Measurements from ENCODE around the gene HSPE1. TPM values are rescaled to one million over a fixed set of nuclear protein-coding genes. Genes with fewer than 3 reads are reported as not detected.
"Not testable (repeated sequence)": the region's sequence is repeated elsewhere in the genome, so short reads cannot be mapped to it uniquely, and the experiment has no call there.

The HSPE1 gene
- total and polyA plus RNA-seq, 4 donors, result 46.1 to 113 (median 54.9) TPM

DNA sequence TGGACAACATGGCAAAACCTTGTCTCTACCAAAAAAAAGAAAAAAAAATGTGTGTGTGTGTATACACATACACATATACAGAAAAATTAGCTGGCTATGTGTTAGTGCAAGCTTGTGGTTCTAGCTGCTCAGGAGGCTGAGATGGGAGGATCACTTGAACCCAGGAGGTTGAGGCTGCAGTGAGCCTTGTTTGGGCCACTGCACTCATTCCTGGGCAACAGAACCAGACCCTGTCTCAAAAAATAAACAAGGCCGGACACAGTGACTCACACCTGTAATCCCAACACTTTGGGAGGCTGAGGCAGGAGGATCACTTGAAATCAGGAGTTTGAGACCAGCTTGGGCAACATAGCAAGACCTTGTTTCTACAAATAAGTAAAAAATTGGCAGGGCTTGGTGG is 44.8 kb upstream of the HSPE1 start:
- H3K27ac ChIP-seq (ENCODE audit: low read depth in 1 of 2, low read length in 2 of 2), result no peak overlapping the region
- no peak for ATAC-seq (ENCODE audit: low FRiP score)
- H3K36me3 ChIP-seq (ENCODE audit: control insufficient read depth in 1 of 2, insufficient read depth in 2 of 2, low read length in 1 of 2), result peaks cover 0 to 4% of the 10 kb centered on the region in 2 donors
- H3K4me1 ChIP-seq (ENCODE audit: control insufficient read depth in 1 of 2, insufficient read depth in 2 of 2, low read length in 2 of 2), result no peaks in the 10 kb centered on the region
- intact Hi-C loops (cut with DNase I), result loop anchor here (5.0 to 10.0 kb wide), 2 partner anchors 42 to 249 kb away; partner anchors contain the start of genes HSPD1 (in 1 of the 2) and MARS2 (in 1 of the 2)
- H3K9me3 ChIP-seq (ENCODE audit: control insufficient read depth, low read length), result no peaks in the 10 kb centered on the region
- H3K4me3 ChIP-seq (ENCODE audit: low read length in 2 of 2), result no peak overlapping the region
- no peaks in the 10 kb centered on the region for H3K27me3 ChIP-seq (ENCODE audit: control insufficient read depth in 1 of 2, insufficient read depth in 2 of 2, low read length in 1 of 2)
- 91 to 97% methylated on average over 1 of the region's 1 CpG for WGBS, 2 donors
- no peak for DNase-seq

DNA sequence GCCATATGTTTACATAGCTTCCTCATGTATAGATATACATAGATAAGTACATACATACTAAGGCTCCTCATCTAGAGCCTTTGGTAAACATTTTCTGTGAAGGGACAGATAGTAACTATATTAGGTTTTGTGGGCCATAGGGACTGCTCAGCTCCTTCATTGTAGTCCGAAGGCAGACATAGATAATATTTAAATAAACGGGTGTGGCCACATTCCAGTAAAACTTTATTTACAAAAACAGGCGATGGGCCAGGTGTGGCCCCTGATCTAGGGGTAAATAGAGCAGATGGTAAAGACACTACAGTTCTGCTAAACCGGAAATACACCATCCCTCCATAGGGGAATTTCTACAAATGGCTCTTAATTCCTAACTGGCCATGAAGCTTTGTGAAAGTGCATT is 39.5 kb upstream of the HSPE1 start:
- H3K36me3 ChIP-seq (ENCODE audit: control insufficient read depth in 1 of 2, insufficient read depth in 2 of 2, low read length in 1 of 2), result peaks cover 0 to 6% of the 10 kb centered on the region in 2 donors
- H3K27ac ChIP-seq (ENCODE audit: low read depth in 1 of 2, low read length in 2 of 2), result no peak overlapping the region
- no peaks in the 10 kb centered on the region for H3K9me3 ChIP-seq (ENCODE audit: control insufficient read depth, low read length)
- no peak overlapping the region for H3K4me3 ChIP-seq (ENCODE audit: low read length in 2 of 2)
- H3K4me1 ChIP-seq (ENCODE audit: control insufficient read depth in 1 of 2, insufficient read depth in 2 of 2, low read length in 2 of 2), result no peaks in the 10 kb centered on the region
- intact Hi-C loops (cut with DNase I), result no loop called here
- no peaks in the 10 kb centered on the region for H3K27me3 ChIP-seq (ENCODE audit: control insufficient read depth in 1 of 2, insufficient read depth in 2 of 2, low read length in 1 of 2)
- WGBS, 2 donors, result 89 to 90% methylated on average over 4 of the region's 4 CpGs
- ATAC-seq (ENCODE audit: low FRiP score), result no peak
- DNase-seq, result no peak

DNA sequence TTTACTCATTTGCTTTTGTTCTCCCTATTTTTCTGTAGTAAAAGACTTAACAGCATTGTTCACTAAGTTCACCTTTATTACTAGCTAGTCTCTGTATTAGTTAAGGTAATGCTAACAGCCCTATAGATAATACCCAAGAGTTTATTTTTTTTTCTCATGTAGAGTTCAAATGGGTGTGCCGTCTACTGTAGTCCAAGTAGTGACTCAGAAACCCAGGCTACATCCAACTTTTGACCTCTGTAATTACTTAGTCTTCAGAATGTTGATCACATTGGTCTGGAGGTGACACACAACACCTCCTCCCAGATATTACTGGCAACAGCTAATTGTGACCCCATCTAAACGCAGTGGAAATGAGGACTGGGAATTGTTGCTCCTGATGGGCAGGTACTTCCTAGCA is 39.1 kb upstream of the HSPE1 start:
- no peak overlapping the region for H3K27ac ChIP-seq (ENCODE audit: low read depth in 1 of 2, low read length in 2 of 2)
- intact Hi-C loops (cut with DNase I), result no loop called here
- no peak for ATAC-seq (ENCODE audit: low FRiP score)

DNA sequence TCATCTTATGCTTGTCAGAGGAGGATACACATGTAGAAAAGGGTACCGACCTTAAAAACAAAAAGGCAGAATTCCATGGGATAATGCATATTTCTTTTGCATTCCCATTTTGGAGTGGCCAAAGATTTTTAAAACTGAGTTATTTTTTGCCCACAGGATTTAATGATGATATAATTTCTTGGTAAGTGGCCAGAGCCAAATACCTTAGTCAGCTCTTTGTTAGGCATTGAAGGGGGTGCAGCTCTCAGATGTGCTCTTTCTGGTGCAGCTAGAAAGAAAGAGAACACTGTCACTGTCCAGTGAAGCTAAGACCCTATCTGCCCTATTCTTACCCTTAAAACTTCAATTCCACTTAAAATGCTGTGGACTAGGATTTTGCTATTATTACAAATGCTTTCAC is 36.0 kb upstream of the HSPE1 start:
- H3K36me3 ChIP-seq (ENCODE audit: control insufficient read depth in 1 of 2, insufficient read depth in 2 of 2, low read length in 1 of 2), result peaks cover 0 to 4% of the 10 kb centered on the region in 2 donors
- no peaks in the 10 kb centered on the region for H3K27me3 ChIP-seq (ENCODE audit: control insufficient read depth in 1 of 2, insufficient read depth in 2 of 2, low read length in 1 of 2)
- H3K4me1 ChIP-seq (ENCODE audit: control insufficient read depth in 1 of 2, insufficient read depth in 2 of 2, low read length in 2 of 2), result no peaks in the 10 kb centered on the region
- H3K27ac ChIP-seq (ENCODE audit: low read depth in 1 of 2, low read length in 2 of 2), result no peak overlapping the region
- no peak overlapping the region for H3K4me3 ChIP-seq (ENCODE audit: low read length in 2 of 2)
- no peak for DNase-seq
- no peaks in the 10 kb centered on the region for H3K9me3 ChIP-seq (ENCODE audit: control insufficient read depth, low read length)
- ATAC-seq (ENCODE audit: low FRiP score), result no peak
- intact Hi-C loops (cut with DNase I), result no loop called here
- 12 to 27% methylated on average over 1 of the region's 1 CpG for WGBS, 2 donors

More for the DNA sequence above, 39.1 kb upstream of the HSPE1 start:
- Histone ChIP-seq H3K4me3 (ENCODE audit: low read length in 2 of 2) (no peak overlapping the region), H3K9me3 (ENCODE audit: control insufficient read depth, low read length) (no peaks in the 10 kb centered on the region), H3K27me3 (ENCODE audit: control insufficient read depth in 1 of 2, insufficient read depth in 2 of 2, low read length in 1 of 2) (no peaks in the 10 kb centered on the region), H3K4me1 (ENCODE audit: control insufficient read depth in 1 of 2, insufficient read depth in 2 of 2, low read length in 2 of 2) (no peaks in the 10 kb centered on the region), H3K36me3 (ENCODE audit: control insufficient read depth in 1 of 2, insufficient read depth in 2 of 2, low read length in 1 of 2) (peaks cover 0 to 6% of the 10 kb centered on the region in 2 donors)
- DNase-seq, result no peak
- 81 to 84% methylated on average over 2 of the region's 2 CpGs for WGBS, 2 donors

DNA sequence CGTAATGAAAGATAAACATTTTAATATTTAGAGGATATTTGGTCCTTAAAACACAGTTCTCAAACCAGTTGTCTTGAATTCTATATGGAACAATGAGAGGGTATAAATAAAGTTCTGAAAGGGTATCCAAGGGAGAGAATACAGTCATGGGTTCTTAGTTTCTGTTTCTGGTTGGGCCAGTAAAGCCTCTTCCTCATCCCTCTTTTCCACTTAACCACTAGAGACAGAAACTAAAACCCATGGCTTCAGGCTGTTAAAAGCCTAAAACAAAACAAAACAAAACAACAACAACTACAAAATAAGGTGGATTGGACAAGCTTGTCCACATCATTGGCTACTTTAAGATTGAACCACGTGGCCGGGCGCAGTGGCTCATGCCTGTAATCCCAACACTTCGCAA is 28.0 kb upstream of the HSPE1 start:
- Histone ChIP-seq H3K9me3 (ENCODE audit: control insufficient read depth, low read length) (no peaks in the 10 kb centered on the region), H3K4me3 (ENCODE audit: low read length in 2 of 2) (no peak overlapping the region), H3K27me3 (ENCODE audit: control insufficient read depth in 1 of 2, insufficient read depth in 2 of 2, low read length in 1 of 2) (no peaks in the 10 kb centered on the region), H3K4me1 (ENCODE audit: control insufficient read depth in 1 of 2, insufficient read depth in 2 of 2, low read length in 2 of 2) (no peaks in the 10 kb centered on the region), H3K27ac (ENCODE audit: low read depth in 1 of 2, low read length in 2 of 2) (no peak overlapping the region), H3K36me3 (ENCODE audit: control insufficient read depth in 1 of 2, insufficient read depth in 2 of 2, low read length in 1 of 2) (no peaks in the 10 kb centered on the region)
- no peak for DNase-seq
- WGBS, 2 donors, result 95 to 96% methylated on average over 5 of the region's 5 CpGs
- ATAC-seq (ENCODE audit: low FRiP score), result no peak
- intact Hi-C loops (cut with DNase I), result loop anchor here in 1 of 2 donors (10.0 kb wide), 1 partner anchor 57 kb away; no protein-coding TSS in a partner anchor

DNA sequence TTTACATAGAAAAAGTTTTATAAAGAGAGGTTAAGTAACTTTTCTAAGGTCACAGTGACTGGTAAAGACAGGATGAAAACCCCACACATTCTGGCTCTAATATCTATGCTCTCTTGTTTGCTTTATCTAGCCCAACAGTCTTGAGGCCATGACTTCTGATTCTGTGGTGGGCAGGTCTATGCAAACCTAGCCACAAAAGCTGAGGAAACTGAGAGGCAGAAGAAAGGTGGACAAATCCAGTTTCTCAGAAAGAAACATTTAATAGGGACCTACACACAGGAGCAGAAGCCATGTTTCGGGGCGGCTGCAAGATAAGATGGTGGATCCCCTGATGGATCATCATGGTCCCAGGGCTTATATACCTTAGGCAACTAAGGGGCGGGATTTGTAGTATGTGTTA is 22.4 kb upstream of the HSPE1 start:
- no peak for DNase-seq
- H3K4me3 ChIP-seq (ENCODE audit: low read length in 2 of 2), result no peak overlapping the region
- intact Hi-C loops (cut with DNase I), result loop anchor here in 1 of 2 donors (10.0 kb wide), 1 partner anchor 63 kb away; no protein-coding TSS in a partner anchor
- WGBS, 2 donors, result 97% methylated on average over 3 of the region's 3 CpGs
- no peaks in the 10 kb centered on the region for H3K9me3 ChIP-seq (ENCODE audit: control insufficient read depth, low read length)
- H3K4me1 ChIP-seq (ENCODE audit: control insufficient read depth in 1 of 2, insufficient read depth in 2 of 2, low read length in 2 of 2), result no peaks in the 10 kb centered on the region
- H3K36me3 ChIP-seq (ENCODE audit: control insufficient read depth in 1 of 2, insufficient read depth in 2 of 2, low read length in 1 of 2), result no peaks in the 10 kb centered on the region
- ATAC-seq (ENCODE audit: low FRiP score), result no peak
- no peaks in the 10 kb centered on the region for H3K27me3 ChIP-seq (ENCODE audit: control insufficient read depth in 1 of 2, insufficient read depth in 2 of 2, low read length in 1 of 2)
- H3K27ac ChIP-seq (ENCODE audit: low read depth in 1 of 2, low read length in 2 of 2), result no peak overlapping the region

DNA sequence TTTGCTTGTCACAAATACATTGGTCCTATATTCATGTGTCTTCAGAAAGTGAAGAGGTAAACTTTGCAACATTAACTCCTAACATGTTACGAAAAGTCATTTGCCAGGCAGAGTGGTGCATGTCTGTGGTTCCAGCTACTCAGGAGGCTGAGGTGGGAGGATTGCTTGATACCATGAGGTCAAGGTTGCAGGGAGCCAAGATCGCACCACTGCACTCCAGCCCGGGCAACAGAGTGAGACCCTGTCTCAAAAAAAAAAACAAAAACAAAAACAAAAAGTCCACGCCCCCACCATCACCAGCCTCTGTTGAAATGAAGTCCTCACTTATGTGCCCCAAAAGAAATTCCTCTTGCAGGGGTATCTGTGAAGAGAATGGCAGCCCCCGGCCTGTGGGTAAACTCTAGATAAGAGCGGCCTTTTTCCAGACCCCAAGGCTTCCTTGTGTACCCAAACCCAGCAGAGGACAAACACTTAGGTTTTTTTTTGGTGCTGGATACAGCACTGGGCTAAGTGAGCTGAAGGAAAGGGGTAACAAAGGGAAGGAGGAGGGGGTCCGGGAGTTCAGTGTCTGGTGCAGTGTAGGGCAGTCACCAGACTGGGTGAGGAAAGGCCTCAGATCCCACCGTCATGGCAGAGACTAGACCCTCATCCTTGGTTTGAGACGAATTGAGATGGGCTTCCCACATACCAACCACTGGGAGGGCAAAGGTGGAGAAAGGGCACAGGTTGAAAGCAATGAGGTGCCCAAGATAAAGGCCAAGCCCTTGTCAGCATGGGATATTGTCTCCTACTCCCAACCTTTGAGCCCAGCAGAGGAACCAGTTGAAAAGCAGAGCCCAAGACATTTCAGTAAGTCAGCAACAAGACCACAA is 19.8 kb upstream of the HSPE1 start:
- H3K9me3 ChIP-seq (ENCODE audit: control insufficient read depth, low read length), result no peaks in the 10 kb centered on the region
- no peak overlapping the region for H3K27ac ChIP-seq (ENCODE audit: low read depth in 1 of 2, low read length in 2 of 2)
- H3K36me3 ChIP-seq (ENCODE audit: control insufficient read depth in 1 of 2, insufficient read depth in 2 of 2, low read length in 1 of 2), result no peaks in the 10 kb centered on the region
- H3K4me3 ChIP-seq (ENCODE audit: low read length in 2 of 2), result no peak overlapping the region
- no peaks in the 10 kb centered on the region for H3K27me3 ChIP-seq (ENCODE audit: control insufficient read depth in 1 of 2, insufficient read depth in 2 of 2, low read length in 1 of 2)
- 86 to 94% methylated on average over 9 of the region's 9 CpGs for WGBS, 2 donors
- ATAC-seq (ENCODE audit: low FRiP score) (no peak), DNase-seq (no peak)
- H3K4me1 ChIP-seq (ENCODE audit: control insufficient read depth in 1 of 2, insufficient read depth in 2 of 2, low read length in 2 of 2), result no peaks in the 10 kb centered on the region
- intact Hi-C loops (cut with DNase I), result no loop called here

DNA sequence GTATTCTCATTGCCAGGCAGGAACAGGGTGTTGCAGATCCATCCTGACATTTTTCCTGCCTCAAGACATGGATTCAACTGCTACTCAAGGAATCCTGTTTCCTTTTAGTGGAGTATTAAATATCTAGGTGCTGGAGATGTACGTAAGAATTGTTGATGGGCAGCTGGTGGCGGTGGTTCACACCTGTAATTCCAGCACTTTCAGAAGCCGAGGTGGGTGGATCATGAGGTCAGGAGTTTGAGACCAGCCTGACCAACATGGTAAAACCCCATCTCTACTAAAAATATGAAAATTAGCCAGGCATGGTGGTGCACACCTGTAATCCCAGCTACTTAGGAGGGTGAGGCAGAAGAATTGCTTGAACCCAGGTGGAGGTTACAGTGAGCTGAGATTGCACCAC is 15.9 kb upstream of the HSPE1 start:
- DNase-seq; intact Hi-C loops (cut with DNase I); H3K9me3 ChIP-seq (ENCODE audit: control insufficient read depth, low read length); H3K27ac ChIP-seq (ENCODE audit: low read depth in 1 of 2, low read length in 2 of 2); H3K4me1 ChIP-seq (ENCODE audit: control insufficient read depth in 1 of 2, insufficient read depth in 2 of 2, low read length in 2 of 2); ATAC-seq (ENCODE audit: low FRiP score); H3K36me3 ChIP-seq (ENCODE audit: control insufficient read depth in 1 of 2, insufficient read depth in 2 of 2, low read length in 1 of 2); H3K4me3 ChIP-seq (ENCODE audit: low read length in 2 of 2); H3K27me3 ChIP-seq (ENCODE audit: control insufficient read depth in 1 of 2, insufficient read depth in 2 of 2, low read length in 1 of 2): not testable (repeated sequence)
- 96 to 100% methylated on average over 3 of the region's 3 CpGs for WGBS, 2 donors

DNA sequence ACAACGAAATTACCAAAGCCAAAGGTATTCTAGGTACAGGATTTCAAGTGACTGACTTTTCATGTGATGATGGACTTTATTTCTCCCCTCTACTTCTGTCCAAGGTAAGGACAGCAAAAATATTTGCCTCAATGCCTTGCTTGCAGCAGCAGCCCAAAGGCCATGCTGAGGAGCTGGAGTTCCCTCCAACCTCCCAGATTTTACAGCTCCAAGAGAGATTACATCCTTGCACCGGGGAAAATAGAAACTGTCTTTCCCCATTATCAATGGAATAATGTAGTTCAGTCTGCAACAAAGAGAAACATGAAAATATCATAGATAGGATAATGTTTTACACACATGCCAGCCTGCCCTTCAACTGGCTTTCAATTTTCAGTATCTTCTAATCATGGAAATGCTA is 14.0 kb upstream of the HSPE1 start:
- DNase-seq (no peak), ATAC-seq (ENCODE audit: low FRiP score) (no peak)
- 88 to 95% methylated on average over 2 of the region's 2 CpGs for WGBS, 2 donors
- Histone ChIP-seq H3K4me3 (ENCODE audit: low read length in 2 of 2) (no peak overlapping the region), H3K27me3 (ENCODE audit: control insufficient read depth in 1 of 2, insufficient read depth in 2 of 2, low read length in 1 of 2) (no peaks in the 10 kb centered on the region), H3K27ac (ENCODE audit: low read depth in 1 of 2, low read length in 2 of 2) (no peak overlapping the region), H3K9me3 (ENCODE audit: control insufficient read depth, low read length) (no peaks in the 10 kb centered on the region), H3K4me1 (ENCODE audit: control insufficient read depth in 1 of 2, insufficient read depth in 2 of 2, low read length in 2 of 2) (no peaks in the 10 kb centered on the region), H3K36me3 (ENCODE audit: control insufficient read depth in 1 of 2, insufficient read depth in 2 of 2, low read length in 1 of 2) (peaks cover 3% of the 10 kb centered on the region in 2 donors)
- intact Hi-C loops (cut with DNase I), result no loop called here
